ENCODE data around the gene PTK6. TPM values are rescaled to one million over a fixed set of nuclear protein-coding genes. Genes with fewer than 3 reads are reported as not detected.
A peak's percentile ranks its signal among the peaks of the same experiment; 100 is the strongest.

Gene PTK6
- total RNA-seq, 1 donor from 2014 or later = 4.2 TPM

- DNase-seq (peak; percentile 83), ATAC-seq (peak; percentile 64 to 81)
- Histone ChIP-seq H3K9me3 (no peaks in the 10 kb centered on the region), H3K27me3 (ENCODE audit: low read depth) (peaks cover 58% of the 10 kb centered on the region), H3K36me3 (no peaks in the 10 kb centered on the region), H3K27ac (no peak overlapping the region), H3K4me3 (peak overlapping the region; percentile 48), H3K4me1 (peaks cover 22% of the 10 kb centered on the region)
- intact Hi-C loops (cut with DNase I) = no loop called here
- peak; percentile 96 for TF ChIP-seq CTCF (IDR thresholded peaks at IDR 0.05)
These were observed 41.2 kb downstream of the PTK6 start for GRCh38 chr20:63495741-63496595.

- intact Hi-C loops (cut with DNase I) = no loop called here
- ATAC-seq (no peak), DNase-seq (no peak)
- no peaks in the 10 kb centered on the region for H3K9me3 ChIP-seq
- H3K27ac ChIP-seq = no peak overlapping the region
- H3K4me1 ChIP-seq = peaks cover 22% of the 10 kb centered on the region
- H3K4me3 ChIP-seq = no peak overlapping the region
- H3K36me3 ChIP-seq = no peaks in the 10 kb centered on the region
- H3K27me3 ChIP-seq (ENCODE audit: low read depth) = peaks cover 58% of the 10 kb centered on the region
- TF ChIP-seq CTCF (IDR thresholded peaks at IDR 0.05) = no peak
These were observed 41.9 kb downstream of the PTK6 start for GRCh38 chr20:63495167-63495720.

- no peaks in the 10 kb centered on the region for H3K36me3 ChIP-seq
- H3K27me3 ChIP-seq (ENCODE audit: low read depth) = peaks cover 58% of the 10 kb centered on the region
- no peak overlapping the region for H3K4me3 ChIP-seq
- ATAC-seq (no peak), DNase-seq (no peak)
- H3K9me3 ChIP-seq = no peaks in the 10 kb centered on the region
- no peak for TF ChIP-seq CTCF (IDR thresholded peaks at IDR 0.05)
- intact Hi-C loops (cut with DNase I) = no loop called here
- H3K27ac ChIP-seq = no peak overlapping the region
- peaks cover 21% of the 10 kb centered on the region for H3K4me1 ChIP-seq
These were observed 42.6 kb downstream of the PTK6 start for GRCh38 chr20:63494420-63495166.

GRCh38 chr20:63494084-63494419, 43.1 kb downstream of the PTK6 start:
- H3K4me3 ChIP-seq = no peak overlapping the region
- no peaks in the 10 kb centered on the region for H3K9me3 ChIP-seq
- peaks cover 17% of the 10 kb centered on the region for H3K4me1 ChIP-seq
- intact Hi-C loops (cut with DNase I) = no loop called here
- no peaks in the 10 kb centered on the region for H3K36me3 ChIP-seq
- TF ChIP-seq CTCF (IDR thresholded peaks at IDR 0.05) = no peak
- peaks cover 58% of the 10 kb centered on the region for H3K27me3 ChIP-seq (ENCODE audit: low read depth)
- no peak for ATAC-seq
- no peak for DNase-seq
- no peak overlapping the region for H3K27ac ChIP-seq

- Histone ChIP-seq H3K27ac (no peak overlapping the region), H3K36me3 (no peaks in the 10 kb centered on the region), H3K4me1 (peaks cover 17% of the 10 kb centered on the region), H3K27me3 (ENCODE audit: low read depth) (peaks cover 60% of the 10 kb centered on the region), H3K9me3 (no peaks in the 10 kb centered on the region), H3K4me3 (no peak overlapping the region)
- no peak for TF ChIP-seq CTCF (IDR thresholded peaks at IDR 0.05)
- intact Hi-C loops (cut with DNase I) = no loop called here
- ATAC-seq = no peak
- DNase-seq = no peak
These were observed 43.6 kb downstream of the PTK6 start for GRCh38 chr20:63493563-63494020.
